Activated T-helper 17 cell treated with anti-CD3 and anti-CD28 coated beads, Interleukin-2, amount 50 U/mL, for 72 hours (primary cell): ENCODE results near the gene SERINC3. TPM values are rescaled to one million over a fixed set of nuclear protein-coding genes. Genes with fewer than 3 reads are reported as not detected.
A peak's percentile ranks its signal among the peaks of the same experiment; 100 is the strongest.
"Not testable (repeated sequence)": the region's sequence is repeated elsewhere in the genome, so short reads cannot be mapped to it uniquely, and the experiment has no call there.

ENCODE experiments used
- ATAC-seq: fragments of 150-1000 bp; cut with Tn5 transposase; replicated peaks from 2 replicates; pipeline ENCODE4 v1.10.0; 2021; ENCODE audit warnings: mild to moderate bottlenecking, moderate library complexity
- H3K27ac Mint-ChIP-seq: one replicate; pipeline ENCODE4 v1.8.0; 2022; ENCODE audit warnings: mixed read lengths
- H3K27me3 Mint-ChIP-seq: one replicate; pipeline ENCODE4 v1.8.0; 2022; ENCODE audit warnings: mixed read lengths
- H3K36me3 Mint-ChIP-seq: one replicate; pipeline ENCODE4 v1.8.0; 2022; ENCODE audit warnings: low read depth, mild to moderate bottlenecking, mixed read lengths
- H3K4me1 Mint-ChIP-seq: one replicate; pipeline ENCODE4 v1.8.0; 2022; ENCODE audit warnings: mixed read lengths
- H3K4me3 Mint-ChIP-seq: one replicate; pipeline ENCODE4 v1.8.0; 2022; ENCODE audit warnings: mild to moderate bottlenecking, mixed read lengths
- H3K9me3 Mint-ChIP-seq: one replicate; pipeline ENCODE4 v1.8.0; 2022; ENCODE audit warnings: mixed read lengths
- total RNA-seq, 2 donors: library from RNA; stranded (reverse); gene quantifications; one replicate each; pipeline ENCODE4 v1.2.3, GENCODE V29; 2022

Gene SERINC3
- total RNA-seq: 10 to 100 TPM; 68.7 to 86.8 TPM

DNA sequence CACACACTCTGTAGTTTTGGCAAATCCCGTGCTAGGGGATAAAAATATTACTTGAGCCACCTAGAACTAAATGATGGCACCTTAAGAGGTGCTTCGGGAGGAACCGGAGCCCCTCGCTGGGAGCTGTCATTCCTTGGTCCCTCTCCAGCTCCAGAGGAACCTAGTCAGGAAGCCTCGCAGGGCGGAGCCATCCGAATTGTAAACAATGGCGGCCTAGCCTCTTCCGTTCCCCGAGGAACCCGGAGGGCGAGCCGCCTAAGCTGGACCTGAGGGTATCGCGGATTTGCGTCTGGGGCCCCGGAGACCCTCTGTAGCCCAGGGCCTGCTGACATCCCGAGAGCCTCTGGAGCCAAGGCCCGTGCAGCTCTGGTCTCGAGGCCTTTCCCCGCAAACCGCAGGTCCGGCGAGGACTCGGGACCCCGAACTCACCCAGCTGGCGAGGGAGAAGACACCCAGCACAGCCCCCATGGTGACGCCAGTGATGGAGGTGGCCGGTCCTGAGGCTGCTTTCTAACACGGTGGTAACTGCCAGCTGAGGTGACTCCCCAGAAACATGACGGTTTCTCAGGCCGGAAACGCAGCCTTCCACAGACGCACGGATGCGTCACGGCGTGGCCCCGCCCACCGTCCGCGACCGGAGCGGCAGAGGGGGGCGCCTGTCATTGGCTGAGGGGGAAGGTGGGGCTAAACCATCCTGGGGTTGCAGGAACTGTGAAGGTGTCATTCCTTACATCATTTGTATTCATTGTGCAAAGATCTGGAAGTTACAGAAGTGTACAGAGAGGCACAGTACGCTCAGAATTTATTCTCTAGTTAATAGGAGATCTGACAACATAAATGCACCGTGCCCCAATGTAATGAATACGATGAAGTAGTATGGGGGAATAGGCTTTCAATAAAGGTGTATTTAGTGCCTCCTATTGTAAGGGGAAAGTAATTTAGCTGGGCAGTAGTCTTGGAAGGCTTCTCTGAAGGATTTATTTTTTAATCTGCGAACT is at the start of gene SERINC3:
Gene SERINC3 (minus strand): TSS at position 587 of the 998 bp plus-strand sequence. CDS start 119 bp downstream, at position 468.
- Mint-ChIP-seq H3K27me3 (no peaks in the 10 kb centered on the region), H3K27ac (peak within 1 kb of the TSS; percentile 80)

GRCh38 chr20:44571362-44571988 is 49.6 kb upstream of the SERINC3 start:
- no peak for ATAC-seq
- H3K27me3 Mint-ChIP-seq: no peaks in the 10 kb centered on the region
- peaks cover 7% of the 10 kb centered on the region for H3K4me1 Mint-ChIP-seq
- no peaks in the 10 kb centered on the region for H3K36me3 Mint-ChIP-seq
- H3K9me3 Mint-ChIP-seq: no peaks in the 10 kb centered on the region
- H3K4me3 Mint-ChIP-seq: no peak overlapping the region
- H3K27ac Mint-ChIP-seq: no peak overlapping the region

More for the DNA sequence above, at the start of gene SERINC3:
- peak; percentile 99 for ATAC-seq
- Mint-ChIP-seq H3K4me1 (peaks cover 34% of the 10 kb centered on the region), H3K9me3 (no peaks in the 10 kb centered on the region), H3K4me3 (peak within 1 kb of the TSS; percentile 82), H3K36me3 (peaks cover 22% of the 10 kb centered on the region)

DNA sequence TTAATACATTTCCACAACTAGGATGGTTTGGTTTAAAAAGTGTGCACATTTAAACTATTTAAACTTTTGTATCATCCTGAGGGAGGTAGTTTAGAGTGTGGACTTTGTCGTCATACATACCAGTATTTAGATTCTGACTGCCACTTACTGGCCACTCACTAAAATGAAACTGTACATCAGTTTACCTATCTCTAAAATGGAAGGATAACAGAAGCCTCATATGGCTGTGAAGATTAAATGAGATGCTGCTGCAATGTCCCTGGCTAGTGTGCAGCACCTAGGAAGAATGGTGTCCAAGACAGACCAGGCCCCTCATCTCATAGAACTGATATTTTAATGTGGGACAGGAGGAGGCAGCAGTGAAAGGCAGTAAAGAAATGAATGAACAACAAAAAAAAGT is 48.5 kb upstream of the SERINC3 start:
- no peak overlapping the region for H3K4me3 Mint-ChIP-seq
- no peaks in the 10 kb centered on the region for H3K9me3 Mint-ChIP-seq
- peaks cover 5% of the 10 kb centered on the region for H3K4me1 Mint-ChIP-seq
- H3K27ac Mint-ChIP-seq: no peak overlapping the region
- no peak for ATAC-seq
- H3K27me3 Mint-ChIP-seq: no peaks in the 10 kb centered on the region
- H3K36me3 Mint-ChIP-seq: no peaks in the 10 kb centered on the region

GRCh38 chr20:44566811-44567210 is 44.9 kb upstream of the SERINC3 start:
- Mint-ChIP-seq H3K36me3 (no peaks in the 10 kb centered on the region), H3K27ac (no peak overlapping the region), H3K27me3 (no peaks in the 10 kb centered on the region), H3K4me3 (no peak overlapping the region), H3K9me3 (no peaks in the 10 kb centered on the region), H3K4me1 (peaks cover 5% of the 10 kb centered on the region)
- no peak for ATAC-seq

DNA sequence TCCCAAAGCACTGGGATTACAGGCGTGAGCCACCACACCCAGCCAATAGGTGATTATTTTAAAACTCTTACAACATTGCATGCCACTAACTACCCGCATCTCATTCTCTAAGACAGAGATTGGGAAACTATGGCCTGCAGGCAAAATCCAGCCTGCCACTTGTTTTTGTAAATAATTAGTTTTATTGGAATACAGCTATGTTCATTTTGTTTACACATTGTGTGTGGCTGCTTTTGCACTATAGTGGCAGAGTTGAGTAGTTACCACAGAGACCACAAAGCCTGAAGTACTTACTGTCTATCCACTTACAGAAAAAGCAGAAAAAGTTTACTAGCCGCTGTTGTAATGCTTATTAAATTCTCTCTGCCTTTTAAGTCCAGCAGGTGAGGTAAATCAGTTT is 44.1 kb upstream of the SERINC3 start:
- H3K4me1 Mint-ChIP-seq: no peaks in the 10 kb centered on the region
- no peak overlapping the region for H3K4me3 Mint-ChIP-seq
- H3K9me3 Mint-ChIP-seq: no peaks in the 10 kb centered on the region
- no peaks in the 10 kb centered on the region for H3K27me3 Mint-ChIP-seq
- H3K36me3 Mint-ChIP-seq: no peaks in the 10 kb centered on the region
- H3K27ac Mint-ChIP-seq: no peak overlapping the region
- ATAC-seq: no peak

- H3K4me3 Mint-ChIP-seq: no peak overlapping the region
- no peaks in the 10 kb centered on the region for H3K4me1 Mint-ChIP-seq
- H3K36me3 Mint-ChIP-seq: no peaks in the 10 kb centered on the region
- H3K9me3 Mint-ChIP-seq: no peaks in the 10 kb centered on the region
- no peak for ATAC-seq
- H3K27ac Mint-ChIP-seq: no peak overlapping the region
- H3K27me3 Mint-ChIP-seq: no peaks in the 10 kb centered on the region
Observed at GRCh38 chr20:44561876-44562275, 40.0 kb upstream of the SERINC3 start.

DNA sequence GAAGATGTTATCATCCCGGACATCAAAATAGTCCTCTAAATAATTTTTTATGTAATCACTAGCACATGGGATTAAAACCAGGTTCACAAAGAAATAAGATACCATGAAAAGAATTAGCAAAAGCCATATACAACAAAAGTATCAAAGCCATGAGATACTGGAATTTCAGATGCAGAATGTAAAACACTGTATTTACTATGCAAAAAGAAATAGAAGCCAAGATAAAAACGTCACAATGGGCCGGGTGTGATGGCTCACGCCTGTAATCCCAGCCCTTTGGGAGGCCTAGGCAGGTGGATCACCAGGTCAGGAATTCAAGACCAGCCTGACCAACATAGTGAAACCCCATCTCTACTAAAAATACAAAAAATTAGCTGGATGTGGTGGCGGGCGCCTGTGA is 38.9 kb upstream of the SERINC3 start:
- ATAC-seq, H3K9me3 Mint-ChIP-seq, H3K27ac Mint-ChIP-seq, H3K36me3 Mint-ChIP-seq, H3K4me3 Mint-ChIP-seq, H3K27me3 Mint-ChIP-seq, H3K4me1 Mint-ChIP-seq: not testable (repeated sequence)

- Mint-ChIP-seq H3K4me3 (no peak overlapping the region), H3K4me1 (no peaks in the 10 kb centered on the region), H3K36me3 (no peaks in the 10 kb centered on the region), H3K9me3 (no peaks in the 10 kb centered on the region), H3K27ac (no peak overlapping the region), H3K27me3 (no peaks in the 10 kb centered on the region)
- ATAC-seq: no peak
Observed at GRCh38 chr20:44560229-44560628, 38.4 kb upstream of the SERINC3 start.

GRCh38 chr20:44559302-44559701 is 37.4 kb upstream of the SERINC3 start:
- ATAC-seq: no peak
- Mint-ChIP-seq H3K27me3 (no peaks in the 10 kb centered on the region), H3K27ac (no peak overlapping the region), H3K4me1 (no peaks in the 10 kb centered on the region), H3K4me3 (no peak overlapping the region), H3K9me3 (no peaks in the 10 kb centered on the region), H3K36me3 (no peaks in the 10 kb centered on the region)

- Mint-ChIP-seq H3K4me1 (peaks cover 14% of the 10 kb centered on the region), H3K27me3 (no peaks in the 10 kb centered on the region), H3K27ac (peak overlapping the region; percentile 73), H3K36me3 (no peaks in the 10 kb centered on the region), H3K9me3 (no peaks in the 10 kb centered on the region), H3K4me3 (peak overlapping the region; percentile 34)
- ATAC-seq: peak; percentile 87
Observed at GRCh38 chr20:44552950-44553908, 31.4 kb upstream of the SERINC3 start.

DNA sequence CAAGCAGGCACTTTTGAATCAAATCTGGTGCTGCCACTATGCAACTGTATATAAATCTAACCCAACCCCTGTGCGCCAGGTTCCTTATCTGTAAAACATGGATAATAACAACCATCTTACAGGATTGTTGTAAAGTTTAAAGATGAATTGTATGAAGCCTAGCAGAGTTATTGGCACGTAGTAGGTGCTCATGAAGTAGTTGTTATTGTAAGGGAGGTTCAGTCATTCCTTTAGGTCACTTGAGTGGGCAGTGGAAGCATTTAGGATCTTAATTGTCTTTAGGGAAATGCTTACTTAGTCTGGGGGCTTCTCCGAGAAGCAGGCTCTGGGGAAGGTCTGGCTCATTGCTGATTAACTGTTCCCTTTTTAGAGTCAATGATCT is 30.7 kb upstream of the SERINC3 start:
- ATAC-seq: no peak
- Mint-ChIP-seq H3K27ac (peak overlapping the region; percentile 73), H3K9me3 (no peaks in the 10 kb centered on the region), H3K4me1 (peaks cover 14% of the 10 kb centered on the region), H3K27me3 (no peaks in the 10 kb centered on the region), H3K4me3 (peak overlapping the region; percentile 34), H3K36me3 (no peaks in the 10 kb centered on the region)

DNA sequence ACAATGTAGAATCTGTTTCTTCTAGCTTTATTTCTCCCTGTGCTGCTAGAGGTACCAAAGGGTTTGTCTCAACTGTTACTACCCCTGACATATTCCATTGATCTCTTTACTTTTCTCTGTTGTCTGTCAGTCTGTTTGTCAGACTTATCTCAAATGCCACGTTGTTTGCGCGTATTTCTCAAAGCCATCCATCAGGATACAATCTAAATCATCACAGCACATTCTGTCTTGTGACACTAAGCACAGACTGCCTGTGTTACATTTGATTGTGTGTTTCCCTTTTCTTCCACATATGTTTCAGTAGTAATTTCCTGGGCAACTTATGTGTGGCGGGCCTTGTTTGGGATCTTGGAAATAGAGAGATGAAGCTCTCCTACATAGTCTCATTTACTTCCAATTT is 30.2 kb upstream of the SERINC3 start:
- ATAC-seq: no peak
- H3K36me3 Mint-ChIP-seq: no peaks in the 10 kb centered on the region
- H3K4me3 Mint-ChIP-seq: no peak overlapping the region
- peaks cover 14% of the 10 kb centered on the region for H3K4me1 Mint-ChIP-seq
- no peaks in the 10 kb centered on the region for H3K9me3 Mint-ChIP-seq
- H3K27ac Mint-ChIP-seq: peak overlapping the region; percentile 73
- no peaks in the 10 kb centered on the region for H3K27me3 Mint-ChIP-seq

- H3K4me1 Mint-ChIP-seq: peaks cover 14% of the 10 kb centered on the region
- H3K36me3 Mint-ChIP-seq: no peaks in the 10 kb centered on the region
- H3K4me3 Mint-ChIP-seq: no peak overlapping the region
- H3K9me3 Mint-ChIP-seq: no peaks in the 10 kb centered on the region
- H3K27ac Mint-ChIP-seq: no peak overlapping the region
- ATAC-seq: no peak
- no peaks in the 10 kb centered on the region for H3K27me3 Mint-ChIP-seq
Observed at GRCh38 chr20:44549123-44549522, 27.3 kb upstream of the SERINC3 start.

- no peaks in the 10 kb centered on the region for H3K36me3 Mint-ChIP-seq
- no peak for ATAC-seq
- H3K9me3 Mint-ChIP-seq: no peaks in the 10 kb centered on the region
Observed at GRCh38 chr20:44547419-44547818, 25.5 kb upstream of the SERINC3 start.

More at GRCh38 chr20:44547419-44547818, 25.5 kb upstream of the SERINC3 start:
- Mint-ChIP-seq H3K4me1 (no peaks in the 10 kb centered on the region), H3K27me3 (no peaks in the 10 kb centered on the region), H3K27ac (no peak overlapping the region), H3K4me3 (no peak overlapping the region)
